Nucleus accumbens (tissue), 56 donors: ENCODE data around the gene TREML2.

ENCODE experiments used
- DNase-seq, 56 donors: peaks; one replicate each; lab custom pipeline; 2025; lab: John Stamatoyannopoulos, UW

TREML2 gene

GRCh38 chr6:41155132-41155805 is 45.7 kb downstream of the TREML2 start:
- no peak for DNase-seq

GRCh38 chr6:41153992-41154625 is 46.8 kb downstream of the TREML2 start, which contains the start of gene TREML1:
Gene TREML1, minus strand, starts transcription at chr6:41154347. Its CDS starts 59 bp downstream, at chr6:41154288.
- DNase-seq: no peak

- DNase-seq: no peak
Observed at GRCh38 chr6:41153451-41153850, 47.5 kb downstream of the TREML2 start.

GRCh38 chr6:41150671-41151070 is 50.3 kb downstream of the TREML2 start:
- no peak for DNase-seq

- DNase-seq: no peak
Observed at GRCh38 chr6:41147917-41148316, 53.0 kb downstream of the TREML2 start.
